Adrenal gland (tissue), 12 donors: ENCODE measurements around the gene TCERG1L. TPM values are rescaled to one million over a fixed set of nuclear protein-coding genes. Genes with fewer than 3 reads are reported as not detected.

Experiments
- DNase-seq, 7 donors: peaks; one replicate each; pipeline ENCODE4 v3.0.0-alpha.2; 2019 to 2020
- H3K27ac ChIP-seq, 5 donors: fragments of 200-600 bp; sonication (generic) in 4 of 5; 1 replicate in 3 of 5; 2 replicates in 2 of 5; pipeline versions ENCODE4 v1.5.1 to v1.8.0; 2016 to 2020; ENCODE audit warnings: mild to moderate bottlenecking in 1 of 5
- H3K27me3 ChIP-seq: fragments of 200-600 bp; 2 replicates; pipeline ENCODE4 v1.8.0; 2021
- H3K36me3 ChIP-seq, 2 donors: fragments of 200-600 bp; replicated peaks in 1 of 2; 1 replicate in 1 of 2; 2 replicates in 1 of 2; pipeline versions ENCODE4 v1.5.1 to v1.8.0; 2018 to 2022
- H3K4me1 ChIP-seq, 2 donors: fragments of 200-600 bp; replicated peaks in 1 of 2; 1 replicate in 1 of 2; 2 replicates in 1 of 2; pipeline versions ENCODE4 v1.5.1 to v1.8.0; 2018 to 2021
- H3K4me3 ChIP-seq, 4 donors: fragments of 200-600 bp; sonication (generic) in 3 of 4; one replicate each; pipeline ENCODE4 v1.5.1; 2016 to 2018
- H3K9me3 ChIP-seq, 3 donors: fragments of 200-600 bp; sonication (generic) in 1 of 3; replicated peaks in 1 of 3; 1 replicate in 2 of 3; 2 replicates in 1 of 3; pipeline versions ENCODE4 v1.5.1 to v1.8.0; 2016 to 2021
- POLR2A ChIP-seq, 2 donors: fragments of 450-650 bp; IDR thresholded peaks; one replicate each; pipeline ENCODE4 v1.6.1; 2017; ENCODE audit warnings: antibody characterized with exemption in 2 of 2, mild to moderate bottlenecking in 2 of 2, moderate library complexity in 1 of 2
- WGBS, 4 donors: extraction: QIAGEN DNeasy Blood & Tissue Kit in 2 of 4; methylation state at CpG; one replicate each; pipeline versions ENCODE4 v1.1.5 to v1.1.7; 2013 to 2017; 5-methylcytosine and 5-hydroxymethylcytosine counted together
- intact Hi-C, 2 donors: fragments of 100-400 bp; cut with DNase I; formaldehyde crosslinking; loops; one replicate each; pipeline versions ENCODE4 v1.14.1 to v1.15.0; 2022 to 2023
- polyA plus RNA-seq, 3 donors: library from polyadenylated mRNA; stranded (reverse); fragments of 200-250 nt in 2 of 3; fragments of 350-450 nt in 1 of 3; fragmentation: Illumina TruSeq in 1 of 3; extraction: RNeasy Lipid Tissue Mini Kit (QIAGEN cat#74804) in 1 of 3; gene quantifications; one replicate each; pipeline ENCODE4 v1.2.3, GENCODE V29; 2013 to 2014
- total RNA-seq, 9 donors: library from RNA; depleted of rRNA in 4 of 9; stranded (reverse); fragments of >200 nt in 4 of 9; fragments of 120-200 nt in 1 of 9; fragmentation: NEBNext Ultra II Directional in 1 of 9; extraction: Animal tissue kit (Norgen Biotek cat#: 25700) in 1 of 9; gene quantifications; one replicate each; pipeline versions ENCODE4 v1.1.0 to v1.2.4, GENCODE V29; 2013 to 2023
- TF ChIP-seq, protein P1 (sequence below), 6 experiments: fragments of 450-650 bp in 4 of 6; fragments of 200-600 bp in 2 of 6; sonication (generic) in 1 of 6; IDR thresholded peaks; 1 replicate in 5 of 6; 2 replicates in 1 of 6; pipeline versions ENCODE4 v1.5.1 to v1.8.0; 2016 to 2021; ENCODE audit warnings: antibody characterized with exemption in 6 of 6, mild to moderate bottlenecking in 2 of 6, moderate library complexity in 1 of 6
- donor health status: healthy with polysubstance abuse.
- donor health status: Bipolar disorder and iron deficiency.
- donor health status: DM: yes; HTN: yes; CAD: no.
- donor health status: DM: no; HTN: no; CAD: no.
- donor health status: DM: no; HTN: no; CAD: no.
- donor health status: DM: yes; HTN: yes; CAD: no.

TCERG1L gene
- total and polyA plus RNA-seq, 12 donors: 0.17 to 3.4 (median 0.97) TPM

DNA sequence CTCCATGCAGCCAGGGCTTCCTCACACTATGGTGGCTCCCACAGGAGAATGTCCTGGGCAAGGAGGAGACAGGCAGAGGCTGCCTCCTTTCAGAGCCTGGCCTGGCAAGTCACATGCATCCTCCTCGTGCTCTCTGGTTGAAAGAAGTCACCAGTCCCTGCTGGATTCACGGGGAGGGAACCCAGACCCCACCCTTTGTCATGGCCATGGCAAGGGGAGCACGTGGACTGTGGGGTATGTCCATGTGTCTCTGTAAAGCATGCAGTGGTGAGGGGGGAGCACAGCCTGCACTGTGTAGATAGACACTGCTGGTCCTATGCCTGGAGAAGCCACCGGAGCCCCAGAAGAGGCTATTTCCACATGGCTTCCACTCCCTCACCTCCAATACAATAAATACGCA, 225.0 kb downstream of the TCERG1L start:
- Histone ChIP-seq H3K4me3 (no peak overlapping the region), H3K27me3 (no peaks in the 10 kb centered on the region), H3K27ac (no peak overlapping the region), H3K36me3 (no peaks in the 10 kb centered on the region), H3K4me1 (peaks cover 9% of the 10 kb centered on the region in 2 donors), H3K9me3 (no peaks in the 10 kb centered on the region)
- TF ChIP-seq, protein P1, sequence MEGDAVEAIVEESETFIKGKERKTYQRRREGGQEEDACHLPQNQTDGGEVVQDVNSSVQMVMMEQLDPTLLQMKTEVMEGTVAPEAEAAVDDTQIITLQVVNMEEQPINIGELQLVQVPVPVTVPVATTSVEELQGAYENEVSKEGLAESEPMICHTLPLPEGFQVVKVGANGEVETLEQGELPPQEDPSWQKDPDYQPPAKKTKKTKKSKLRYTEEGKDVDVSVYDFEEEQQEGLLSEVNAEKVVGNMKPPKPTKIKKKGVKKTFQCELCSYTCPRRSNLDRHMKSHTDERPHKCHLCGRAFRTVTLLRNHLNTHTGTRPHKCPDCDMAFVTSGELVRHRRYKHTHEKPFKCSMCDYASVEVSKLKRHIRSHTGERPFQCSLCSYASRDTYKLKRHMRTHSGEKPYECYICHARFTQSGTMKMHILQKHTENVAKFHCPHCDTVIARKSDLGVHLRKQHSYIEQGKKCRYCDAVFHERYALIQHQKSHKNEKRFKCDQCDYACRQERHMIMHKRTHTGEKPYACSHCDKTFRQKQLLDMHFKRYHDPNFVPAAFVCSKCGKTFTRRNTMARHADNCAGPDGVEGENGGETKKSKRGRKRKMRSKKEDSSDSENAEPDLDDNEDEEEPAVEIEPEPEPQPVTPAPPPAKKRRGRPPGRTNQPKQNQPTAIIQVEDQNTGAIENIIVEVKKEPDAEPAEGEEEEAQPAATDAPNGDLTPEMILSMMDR (IDR thresholded peaks at IDR 0.05): no peak
- TF ChIP-seq POLR2A (IDR thresholded peaks at IDR 0.05): no peak
- intact Hi-C loops: no loop called here
- DNase-seq: no peak
- 92 to 96% (median 95%) methylated on average over 4 to 5 of the region's 5 CpGs for WGBS, 4 donors

DNA sequence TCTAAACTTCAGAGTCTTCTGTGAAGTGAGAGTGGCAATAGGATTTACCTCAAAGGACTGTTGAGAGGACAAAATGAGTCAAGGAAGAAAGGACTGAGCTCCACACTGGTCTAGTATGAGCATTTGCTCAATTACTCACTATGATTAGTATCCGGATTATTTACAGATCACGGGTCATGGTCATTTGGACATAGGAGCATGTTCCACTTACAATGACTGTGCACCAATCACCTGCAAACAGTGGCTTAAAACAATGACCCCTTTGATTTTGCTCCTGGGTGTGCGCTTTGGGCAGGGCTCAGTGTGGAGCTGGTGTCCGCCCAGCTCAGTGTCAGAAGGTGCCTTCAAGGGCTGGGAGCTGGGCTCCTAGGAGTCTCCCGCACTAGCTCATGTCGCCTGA, 225.4 kb downstream of the TCERG1L start:
- intact Hi-C loops: no loop called here
- Histone ChIP-seq H3K36me3 (no peaks in the 10 kb centered on the region), H3K27ac (no peak overlapping the region), H3K9me3 (no peaks in the 10 kb centered on the region), H3K4me3 (no peak overlapping the region), H3K27me3 (no peaks in the 10 kb centered on the region), H3K4me1 (peaks cover 9% of the 10 kb centered on the region in 2 donors)
- no peak for TF ChIP-seq POLR2A (IDR thresholded peaks at IDR 0.05)
- TF ChIP-seq, protein P1 (IDR thresholded peaks at IDR 0.05): no peak
- DNase-seq: no peak
- WGBS, 4 donors: 83 to 93% (median 91%) methylated on average over 4 to 6 of the region's 6 CpGs

DNA sequence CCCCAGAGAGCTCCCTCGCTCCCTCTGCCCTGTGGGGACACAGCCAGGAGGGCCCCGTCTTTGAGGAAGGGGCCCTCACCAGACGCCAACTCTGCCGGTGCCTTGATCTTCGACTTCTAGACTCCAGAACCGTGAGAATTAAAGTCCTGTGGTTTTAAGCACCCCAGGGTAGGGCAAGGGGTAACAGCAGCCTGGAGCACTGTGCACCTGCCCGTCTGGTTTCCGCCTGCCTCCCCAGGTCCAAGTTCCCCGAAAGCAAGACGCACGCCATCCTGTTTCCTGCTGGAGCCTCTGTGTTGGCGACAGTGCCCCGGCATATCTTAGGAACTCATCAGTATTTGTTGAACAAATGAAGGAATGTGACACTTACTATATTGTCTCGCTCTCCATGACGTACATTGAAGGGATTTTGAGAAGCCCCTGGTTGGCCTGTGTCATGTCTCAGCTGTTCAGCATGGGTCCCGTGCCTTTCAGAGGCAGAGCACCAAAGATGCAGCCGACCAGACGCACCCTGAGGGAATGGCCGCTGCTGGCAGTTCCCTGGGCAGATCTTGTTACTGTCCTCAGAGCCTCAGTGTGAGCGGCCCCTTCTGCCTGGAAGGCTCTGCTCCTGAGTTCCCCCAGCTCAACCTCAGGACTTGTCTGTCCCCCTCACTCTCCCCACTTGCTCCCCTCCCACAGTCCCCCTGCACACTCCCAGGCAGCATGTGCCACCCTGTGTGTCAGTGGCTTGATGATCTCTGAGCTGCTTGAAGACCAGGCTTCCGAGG, 226.2 kb downstream of the TCERG1L start:
- no peak for DNase-seq
- intact Hi-C loops: no loop called here
- no peaks in the 10 kb centered on the region for H3K27me3 ChIP-seq
- H3K36me3 ChIP-seq: no peaks in the 10 kb centered on the region
- H3K27ac ChIP-seq: no peak overlapping the region
- H3K4me3 ChIP-seq: no peak overlapping the region
- 77 to 83% (median 82%) methylated on average over 16 to 21 of the region's 21 CpGs for WGBS, 4 donors
- TF ChIP-seq, protein P1 (IDR thresholded peaks at IDR 0.05): no peak
- no peak for TF ChIP-seq POLR2A (IDR thresholded peaks at IDR 0.05)
- H3K4me1 ChIP-seq: peaks cover 9% of the 10 kb centered on the region in 2 donors
- no peaks in the 10 kb centered on the region for H3K9me3 ChIP-seq

DNA sequence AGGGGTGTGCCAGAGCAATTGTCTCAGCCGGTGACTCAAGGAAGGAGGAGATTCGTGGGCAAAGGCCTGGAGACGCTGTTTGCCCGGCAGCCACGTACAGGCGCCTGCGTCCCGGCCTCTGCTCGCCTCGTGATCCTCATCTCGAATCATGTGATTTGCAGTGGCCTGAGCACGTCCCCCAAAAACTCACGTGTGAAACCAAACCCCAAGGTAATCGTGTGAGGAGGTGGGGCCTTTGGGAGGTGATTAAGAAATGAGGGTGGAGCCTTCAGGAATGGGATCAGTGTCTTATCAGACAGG, 226.8 kb downstream of the TCERG1L start:
- 86 to 97% (median 88%) methylated on average over 7 to 14 of the region's 14 CpGs for WGBS, 4 donors
- Histone ChIP-seq H3K4me3 (no peak overlapping the region), H3K36me3 (no peaks in the 10 kb centered on the region), H3K27me3 (no peaks in the 10 kb centered on the region), H3K4me1 (peaks cover 9% of the 10 kb centered on the region in 2 donors), H3K27ac (no peak overlapping the region), H3K9me3 (no peaks in the 10 kb centered on the region)
- intact Hi-C loops: no loop called here
- DNase-seq: no peak
- TF ChIP-seq POLR2A (IDR thresholded peaks at IDR 0.05): no peak
- TF ChIP-seq, protein P1 (IDR thresholded peaks at IDR 0.05): no peak
